ENCODE data around the gene CCDC88C.

The CCDC88C gene

GRCh38 chr14:91313154-91313850 is 104.3 kb downstream of the CCDC88C start:
- H3K4me2 ChIP-seq (ENCODE audit: insufficient read depth, low read length, poor library complexity, severe bottlenecking): no peak overlapping the region
- H2BK5ac ChIP-seq (ENCODE audit: low read length): peak overlapping the region; percentile 72
- peaks cover 13 to 33% of the 10 kb centered on the region in 2 donors for H3K9me3 ChIP-seq (replicated peaks in 1 of 2; ENCODE audit: control insufficient read depth in 2 of 2, insufficient read depth in 1 of 2, low read depth in 1 of 2, low read length in 2 of 2)
- H3K4me3 ChIP-seq (ENCODE audit: low read length in 2 of 2): no peak overlapping the region
- no peak overlapping the region for H2BK15ac ChIP-seq (ENCODE audit: low read length)
- H3K23ac ChIP-seq (ENCODE audit: low read depth, low read length, poor library complexity): peak overlapping the region; percentile 37
- no peak overlapping the region for H4K8ac ChIP-seq (ENCODE audit: low read depth, low read length)
- peaks cover 74 to 99% of the 10 kb centered on the region in 2 donors for H3K36me3 ChIP-seq (replicated peaks in 1 of 2; ENCODE audit: control insufficient read depth in 2 of 2, insufficient read depth in 2 of 2, low read length in 2 of 2)
- no peak overlapping the region for H4K91ac ChIP-seq (ENCODE audit: low read depth, low read length, poor library complexity)
- peak overlapping the region; percentile 37 for H3K9ac ChIP-seq (ENCODE audit: low read depth, low read length, poor library complexity)
- peaks cover 15% of the 10 kb centered on the region for H3K79me1 ChIP-seq (ENCODE audit: low read depth, low read length)
- no peak overlapping the region for H2BK120ac ChIP-seq (ENCODE audit: low read depth, low read length)
- peak overlapping the region; percentile 17 for H3K14ac ChIP-seq (ENCODE audit: low read length)
- no peak for DNase-seq (ENCODE audit: low spot score)
- WGBS, 2 donors (ENCODE audit: extremely low coverage in 2 of 2, insufficient read length in 2 of 2, insufficient replicate concordance in 1 of 2): no CpG with 5 or more reads among the region's 34 CpGs
- no peak overlapping the region for H3K27ac ChIP-seq (replicated peaks; ENCODE audit: low read length)
- no peak overlapping the region for H3K18ac ChIP-seq (ENCODE audit: low read length)
- no peak overlapping the region for H2AFZ ChIP-seq (ENCODE audit: low read length)
- no peaks in the 10 kb centered on the region for H3K27me3 ChIP-seq (ENCODE audit: control insufficient read depth in 3 of 3, insufficient read depth in 3 of 3, low read depth in 1 of 3, low read length in 3 of 3)
- no peaks in the 10 kb centered on the region for H3K4me1 ChIP-seq (ENCODE audit: control insufficient read depth in 2 of 2, insufficient read depth in 1 of 2, low read depth in 1 of 2, low read length in 2 of 2)
- H2BK12ac ChIP-seq (ENCODE audit: low read length): no peak overlapping the region
- H2AK5ac ChIP-seq (ENCODE audit: low read depth, low read length): peak overlapping the region; percentile 57
- H3K4ac ChIP-seq (ENCODE audit: low read length): no peak overlapping the region

- peak overlapping the region; percentile 34 for H3K23ac ChIP-seq (ENCODE audit: low read depth, low read length, poor library complexity)
- no peak overlapping the region for H3K4me3 ChIP-seq (ENCODE audit: low read length in 2 of 2)
- H2BK5ac ChIP-seq (ENCODE audit: low read length): no peak overlapping the region
- H3K79me1 ChIP-seq (ENCODE audit: low read depth, low read length): peaks cover 7% of the 10 kb centered on the region
- H2BK15ac ChIP-seq (ENCODE audit: low read length): no peak overlapping the region
- no peaks in the 10 kb centered on the region for H3K27me3 ChIP-seq (ENCODE audit: control insufficient read depth in 3 of 3, insufficient read depth in 3 of 3, low read depth in 1 of 3, low read length in 3 of 3)
- H2BK120ac ChIP-seq (ENCODE audit: low read depth, low read length): no peak overlapping the region
- H4K8ac ChIP-seq (ENCODE audit: low read depth, low read length): no peak overlapping the region
- no peak for DNase-seq (ENCODE audit: low spot score)
- no peak overlapping the region for H2AK5ac ChIP-seq (ENCODE audit: low read depth, low read length)
- H3K27ac ChIP-seq (replicated peaks; ENCODE audit: low read length): no peak overlapping the region
- no peak overlapping the region for H3K18ac ChIP-seq (ENCODE audit: low read length)
- peaks cover 73 to 99% of the 10 kb centered on the region in 2 donors for H3K36me3 ChIP-seq (replicated peaks in 1 of 2; ENCODE audit: control insufficient read depth in 2 of 2, insufficient read depth in 2 of 2, low read length in 2 of 2)
- H3K14ac ChIP-seq (ENCODE audit: low read length): no peak overlapping the region
- no peak overlapping the region for H3K4me2 ChIP-seq (ENCODE audit: insufficient read depth, low read length, poor library complexity, severe bottlenecking)
- H4K91ac ChIP-seq (ENCODE audit: low read depth, low read length, poor library complexity): peak overlapping the region; percentile 38
- H3K4ac ChIP-seq (ENCODE audit: low read length): no peak overlapping the region
- H2AFZ ChIP-seq (ENCODE audit: low read length): no peak overlapping the region
- no peak overlapping the region for H2BK12ac ChIP-seq (ENCODE audit: low read length)
- H3K4me1 ChIP-seq (ENCODE audit: control insufficient read depth in 2 of 2, insufficient read depth in 1 of 2, low read depth in 1 of 2, low read length in 2 of 2): peaks cover 0 to 1% of the 10 kb centered on the region in 2 donors
- no CpG with 5 or more reads among the region's 5 CpGs for WGBS, 2 donors (ENCODE audit: extremely low coverage in 2 of 2, insufficient read length in 2 of 2, insufficient replicate concordance in 1 of 2)
- peak overlapping the region; percentile 38 for H3K9ac ChIP-seq (ENCODE audit: low read depth, low read length, poor library complexity)
- H3K9me3 ChIP-seq (replicated peaks in 1 of 2; ENCODE audit: control insufficient read depth in 2 of 2, insufficient read depth in 1 of 2, low read depth in 1 of 2, low read length in 2 of 2): peaks cover 13 to 33% of the 10 kb centered on the region in 2 donors
Measured at GRCh38 chr14:91311284-91311662, 106.3 kb downstream of the CCDC88C start.

GRCh38 chr14:91310606-91311283 is 106.9 kb downstream of the CCDC88C start:
- peak overlapping the region; percentile 34 for H3K23ac ChIP-seq (ENCODE audit: low read depth, low read length, poor library complexity)
- H2BK5ac ChIP-seq (ENCODE audit: low read length): no peak overlapping the region
- H3K27me3 ChIP-seq (ENCODE audit: control insufficient read depth in 3 of 3, insufficient read depth in 3 of 3, low read depth in 1 of 3, low read length in 3 of 3): no peaks in the 10 kb centered on the region
- peaks cover 73 to 99% of the 10 kb centered on the region in 2 donors for H3K36me3 ChIP-seq (replicated peaks in 1 of 2; ENCODE audit: control insufficient read depth in 2 of 2, insufficient read depth in 2 of 2, low read length in 2 of 2)
- DNase-seq (ENCODE audit: low spot score): no peak
- H3K4me1 ChIP-seq (ENCODE audit: control insufficient read depth in 2 of 2, insufficient read depth in 1 of 2, low read depth in 1 of 2, low read length in 2 of 2): peaks cover 0 to 1% of the 10 kb centered on the region in 2 donors
- H2AFZ ChIP-seq (ENCODE audit: low read length): no peak overlapping the region
- no peak overlapping the region for H2BK15ac ChIP-seq (ENCODE audit: low read length)
- peaks cover 13 to 30% of the 10 kb centered on the region in 2 donors for H3K9me3 ChIP-seq (replicated peaks in 1 of 2; ENCODE audit: control insufficient read depth in 2 of 2, insufficient read depth in 1 of 2, low read depth in 1 of 2, low read length in 2 of 2)
- H3K9ac ChIP-seq (ENCODE audit: low read depth, low read length, poor library complexity): peak overlapping the region; percentile 47
- H4K8ac ChIP-seq (ENCODE audit: low read depth, low read length): peak overlapping the region; percentile 29
- no peak overlapping the region for H3K4me3 ChIP-seq (ENCODE audit: low read length in 2 of 2)
- no peak overlapping the region for H2BK12ac ChIP-seq (ENCODE audit: low read length)
- no peak overlapping the region for H3K4me2 ChIP-seq (ENCODE audit: insufficient read depth, low read length, poor library complexity, severe bottlenecking)
- H4K91ac ChIP-seq (ENCODE audit: low read depth, low read length, poor library complexity): no peak overlapping the region
- no peak overlapping the region for H3K4ac ChIP-seq (ENCODE audit: low read length)
- WGBS, 2 donors (ENCODE audit: extremely low coverage in 2 of 2, insufficient read length in 2 of 2, insufficient replicate concordance in 1 of 2): no CpG with 5 or more reads among the region's 16 CpGs
- no peak overlapping the region for H3K18ac ChIP-seq (ENCODE audit: low read length)
- H3K79me1 ChIP-seq (ENCODE audit: low read depth, low read length): peaks cover 7% of the 10 kb centered on the region
- no peak overlapping the region for H3K27ac ChIP-seq (replicated peaks; ENCODE audit: low read length)
- no peak overlapping the region for H2BK120ac ChIP-seq (ENCODE audit: low read depth, low read length)
- no peak overlapping the region for H2AK5ac ChIP-seq (ENCODE audit: low read depth, low read length)
- H3K14ac ChIP-seq (ENCODE audit: low read length): no peak overlapping the region

GRCh38 chr14:91309756-91310280 is 107.8 kb downstream of the CCDC88C start:
- Histone ChIP-seq H2BK5ac (ENCODE audit: low read length) (no peak overlapping the region), H2AK5ac (ENCODE audit: low read depth, low read length) (no peak overlapping the region), H4K8ac (ENCODE audit: low read depth, low read length) (no peak overlapping the region), H2BK120ac (ENCODE audit: low read depth, low read length) (no peak overlapping the region), H3K4me3 (ENCODE audit: low read length in 2 of 2) (peak overlapping the region in 1 of 2 donors; percentile 26), H3K79me1 (ENCODE audit: low read depth, low read length) (peaks cover 7% of the 10 kb centered on the region), H3K4me2 (ENCODE audit: insufficient read depth, low read length, poor library complexity, severe bottlenecking) (no peak overlapping the region), H3K4me1 (ENCODE audit: control insufficient read depth in 2 of 2, insufficient read depth in 1 of 2, low read depth in 1 of 2, low read length in 2 of 2) (peaks cover 0 to 1% of the 10 kb centered on the region in 2 donors), H3K9me3 (replicated peaks in 1 of 2; ENCODE audit: control insufficient read depth in 2 of 2, insufficient read depth in 1 of 2, low read depth in 1 of 2, low read length in 2 of 2) (peaks cover 8 to 22% of the 10 kb centered on the region in 2 donors), H3K18ac (ENCODE audit: low read length) (no peak overlapping the region), H4K91ac (ENCODE audit: low read depth, low read length, poor library complexity) (no peak overlapping the region), H2AFZ (ENCODE audit: low read length) (no peak overlapping the region), H3K9ac (ENCODE audit: low read depth, low read length, poor library complexity) (no peak overlapping the region), H2BK15ac (ENCODE audit: low read length) (no peak overlapping the region), H3K23ac (ENCODE audit: low read depth, low read length, poor library complexity) (no peak overlapping the region), H3K27me3 (ENCODE audit: control insufficient read depth in 3 of 3, insufficient read depth in 3 of 3, low read depth in 1 of 3, low read length in 3 of 3) (no peaks in the 10 kb centered on the region), H3K14ac (ENCODE audit: low read length) (no peak overlapping the region), H3K27ac (replicated peaks; ENCODE audit: low read length) (no peak overlapping the region), H2BK12ac (ENCODE audit: low read length) (no peak overlapping the region), H3K4ac (ENCODE audit: low read length) (no peak overlapping the region), H3K36me3 (replicated peaks in 1 of 2; ENCODE audit: control insufficient read depth in 2 of 2, insufficient read depth in 2 of 2, low read length in 2 of 2) (peaks cover 67 to 99% of the 10 kb centered on the region in 2 donors)
- DNase-seq (ENCODE audit: low spot score): no peak
- WGBS, 2 donors (ENCODE audit: extremely low coverage in 2 of 2, insufficient read length in 2 of 2, insufficient replicate concordance in 1 of 2): no CpG with 5 or more reads among the region's 15 CpGs

Data from neuronal stem cell (in vitro differentiated cells).